HG03571 (cell line): Measurements from ENCODE around the gene CCS.
"Not testable (repeated sequence)": the region's sequence is repeated elsewhere in the genome, so short reads cannot be mapped to it uniquely, and the experiment has no call there.

Experiments used
- ATAC-seq: cut with Tn5 transposase; IDR thresholded peaks from one replicate; pipeline ENCODE4 v1.9.1; 2021; ENCODE audit not compliant: unreplicated experiment

CCS gene

DNA sequence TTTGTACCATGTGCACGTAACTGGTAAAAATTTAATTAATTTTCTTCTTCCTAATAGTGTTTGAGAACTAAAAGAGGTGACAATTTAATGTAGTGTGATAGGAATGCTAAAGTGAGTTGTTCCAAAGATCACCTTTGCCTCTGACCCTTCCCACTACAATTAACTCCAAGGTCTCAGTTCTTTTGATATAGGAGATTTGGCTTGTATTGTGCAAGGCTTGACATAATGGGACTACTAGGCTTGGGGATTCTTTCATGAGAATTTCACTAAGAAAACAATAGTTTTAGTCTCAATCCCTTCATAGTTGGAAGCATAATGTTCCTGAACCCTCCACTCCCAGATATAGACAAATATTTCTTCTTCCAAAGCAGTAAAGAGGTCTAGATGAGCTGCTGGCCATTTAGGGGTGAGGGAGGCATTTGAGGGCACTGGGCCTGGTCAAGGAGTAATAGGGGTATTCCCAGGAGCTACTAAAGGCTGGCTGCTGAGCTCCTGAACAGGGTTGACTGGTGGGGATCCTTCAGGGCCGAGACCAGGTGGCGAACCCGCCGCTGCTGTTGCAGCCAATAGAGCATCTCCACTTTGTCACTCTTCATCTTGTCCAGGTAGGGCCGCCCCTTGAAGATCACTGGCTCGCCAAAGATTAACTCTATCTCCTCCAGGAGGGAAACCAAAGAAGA is 2.8 kb upstream of the CCS start:
- ATAC-seq = no peak

DNA sequence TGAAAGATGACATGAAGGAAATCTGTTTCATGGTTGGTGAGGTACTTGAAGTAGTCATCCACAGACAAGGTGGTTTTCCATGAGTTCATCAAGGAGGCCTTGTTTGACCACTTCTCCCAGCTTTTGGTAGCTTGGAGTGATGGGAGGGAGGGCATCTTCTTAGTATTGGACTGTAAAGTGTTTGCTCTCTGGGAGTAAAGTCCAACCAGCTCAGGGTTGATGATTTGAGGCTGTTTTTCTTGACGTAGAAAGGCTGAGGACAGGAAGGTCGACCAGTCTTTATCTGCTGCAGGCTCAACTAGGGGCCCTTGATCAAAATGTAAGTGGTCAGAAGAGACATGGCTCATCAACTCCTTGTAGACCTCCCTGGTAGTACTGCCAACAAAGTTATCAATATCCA is 1.8 kb upstream of the CCS start:
- no peak for ATAC-seq

DNA sequence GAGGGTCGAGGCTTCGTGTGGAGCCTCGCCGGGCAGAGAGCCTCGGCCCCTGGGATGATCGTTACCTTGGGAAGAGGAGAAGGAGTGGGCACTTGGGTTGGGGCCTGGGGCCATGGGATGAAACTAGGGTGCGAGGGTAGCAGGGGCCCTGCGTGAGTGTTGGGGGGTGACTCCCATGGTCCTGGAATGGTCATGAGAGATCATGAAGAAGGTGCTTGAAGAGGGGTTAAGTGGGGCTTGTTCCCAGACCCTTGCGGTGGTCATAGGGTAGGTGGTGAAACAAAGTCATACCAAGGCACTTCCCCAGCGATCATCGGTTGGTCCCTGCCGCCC is 284 bp downstream of the CCS start:
- ATAC-seq = peak; percentile 4

DNA sequence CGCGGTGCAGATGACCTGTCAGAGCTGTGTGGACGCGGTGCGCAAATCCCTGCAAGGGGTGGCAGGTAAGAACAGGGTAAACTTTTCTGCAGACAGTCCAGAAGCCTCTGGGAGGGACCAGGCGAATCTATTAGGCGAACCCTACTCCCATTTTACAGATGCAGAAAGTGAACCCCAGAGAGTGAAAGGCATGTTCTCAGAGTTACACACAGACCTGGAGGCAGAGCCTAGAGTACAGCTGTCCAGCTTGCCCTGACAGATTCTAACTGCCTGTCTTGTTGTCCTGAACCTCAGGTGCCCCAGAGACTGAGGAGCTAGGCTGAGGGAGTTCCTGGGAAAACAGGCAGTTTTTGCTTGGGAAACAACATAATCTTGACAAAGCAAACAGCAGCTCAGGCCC is 665 bp downstream of the CCS start:
- ATAC-seq = no peak

DNA sequence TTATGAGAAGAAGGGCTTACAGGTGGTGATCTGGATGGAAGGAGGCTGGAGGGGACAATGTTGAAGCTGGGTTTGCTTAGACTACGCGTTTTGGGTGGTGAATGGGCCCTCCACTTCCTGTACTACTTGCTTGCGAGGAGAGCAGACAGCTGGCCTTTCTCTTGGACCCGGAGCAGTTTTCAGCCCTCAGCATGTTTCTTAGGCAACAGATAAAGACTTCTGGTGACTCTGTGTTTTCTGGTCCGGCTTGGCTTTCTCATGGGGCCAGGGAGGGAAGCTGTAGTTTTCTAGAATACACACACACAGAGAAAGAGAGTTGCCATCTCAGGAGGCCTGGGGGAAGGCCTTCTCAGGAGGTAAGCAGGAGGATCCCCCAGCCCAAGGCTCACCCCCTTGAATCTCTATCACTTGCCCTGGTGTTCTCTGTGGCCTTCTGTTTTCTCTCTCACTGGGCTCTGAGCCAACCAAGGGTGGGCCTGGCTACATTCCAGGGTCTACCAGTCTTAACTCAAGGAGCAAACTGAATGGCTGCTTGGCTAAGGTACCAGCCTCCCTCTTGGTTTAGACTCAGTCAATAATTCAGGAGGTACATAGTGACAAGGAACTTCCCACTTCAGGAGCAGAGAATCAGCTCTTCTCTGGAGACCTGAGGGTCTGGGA is 2.4 kb downstream of the CCS start:
- ATAC-seq = no peak

DNA sequence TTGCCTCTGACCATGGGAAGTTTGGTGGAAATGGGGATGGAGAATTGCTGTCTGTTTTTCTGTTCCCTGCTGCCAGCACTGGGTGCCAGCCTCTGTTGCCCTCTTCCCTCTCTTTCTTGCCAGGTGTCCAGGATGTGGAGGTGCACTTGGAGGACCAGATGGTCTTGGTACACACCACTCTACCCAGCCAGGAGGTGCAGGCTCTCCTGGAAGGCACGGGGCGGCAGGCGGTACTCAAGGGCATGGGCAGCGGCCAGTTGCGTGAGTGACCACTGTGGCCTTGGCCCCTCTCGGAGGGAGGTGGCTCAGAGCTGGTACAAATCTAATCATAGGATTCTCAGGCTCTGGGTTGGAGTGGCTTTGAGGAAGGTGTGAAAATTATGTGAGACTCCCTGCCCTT is 6.0 kb downstream of the CCS start:
- no peak for ATAC-seq

DNA sequence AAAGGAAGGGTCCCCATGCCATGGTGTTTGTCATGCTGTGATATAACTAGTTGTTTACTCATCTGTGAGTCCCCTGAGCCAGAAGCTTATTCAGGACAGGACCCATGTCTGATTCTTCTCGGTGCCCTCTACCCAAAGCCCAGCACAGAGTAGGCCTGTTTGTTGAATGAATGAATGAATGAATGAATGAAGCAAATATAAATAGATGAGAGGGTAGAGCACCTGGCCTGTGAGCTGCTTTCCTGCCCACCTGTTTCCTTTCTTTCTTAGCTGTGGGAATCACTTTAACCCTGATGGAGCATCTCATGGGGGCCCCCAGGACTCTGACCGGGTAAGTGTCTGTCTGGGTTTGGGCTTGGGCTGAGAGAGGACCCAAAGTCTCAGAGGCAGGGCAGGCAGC is 7.2 kb downstream of the CCS start:
- ATAC-seq = no peak

DNA sequence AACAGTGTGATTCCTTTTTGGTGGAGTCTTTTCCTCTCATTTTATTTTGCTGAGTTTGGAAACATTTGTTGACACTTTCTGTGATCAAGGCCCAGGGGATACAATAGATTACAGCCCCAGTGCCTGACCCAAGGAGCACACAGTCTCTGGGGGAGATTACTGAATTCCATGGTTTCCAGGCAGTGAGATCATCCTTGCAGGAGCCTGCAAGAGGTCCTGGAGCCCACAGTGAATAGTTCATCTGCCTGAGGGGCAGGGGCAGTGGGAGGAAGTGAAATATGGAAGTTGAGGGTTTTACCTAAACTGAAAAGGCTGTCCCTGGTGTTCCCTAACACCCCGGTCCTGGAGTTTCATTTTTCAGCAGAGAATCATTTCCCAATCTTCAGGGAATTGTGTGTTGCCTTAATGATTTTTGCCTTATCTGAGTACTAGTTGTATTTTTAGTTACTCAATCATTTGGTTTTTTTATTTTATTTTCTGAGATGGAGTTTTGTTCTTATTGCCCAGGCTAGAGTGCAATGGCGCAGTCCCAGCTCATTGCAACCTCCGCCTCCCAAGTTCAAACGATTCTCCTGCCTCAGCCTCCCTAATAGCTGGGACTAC is 7.7 kb downstream of the CCS start:
- ATAC-seq = no peak

DNA sequence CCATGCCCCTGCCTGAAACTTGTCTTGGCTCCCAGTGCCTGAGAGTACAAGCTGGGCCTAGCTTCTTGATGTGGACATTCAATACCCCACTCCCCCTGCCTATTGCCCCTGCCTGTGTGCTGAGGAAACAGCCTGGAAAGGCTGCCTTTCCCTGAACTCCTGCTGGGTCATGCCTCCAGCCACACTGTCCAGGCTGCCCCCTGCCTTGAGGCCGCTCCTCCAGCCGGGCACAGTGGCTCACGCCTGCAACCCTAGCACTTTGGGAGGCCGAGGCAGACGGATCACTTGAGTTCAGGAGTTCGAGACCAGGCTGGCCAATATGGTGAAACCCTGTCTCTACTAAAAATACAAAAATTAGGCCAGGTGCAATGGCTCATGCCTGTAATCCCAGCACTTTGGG is 10.1 kb downstream of the CCS start:
- no peak for ATAC-seq

DNA sequence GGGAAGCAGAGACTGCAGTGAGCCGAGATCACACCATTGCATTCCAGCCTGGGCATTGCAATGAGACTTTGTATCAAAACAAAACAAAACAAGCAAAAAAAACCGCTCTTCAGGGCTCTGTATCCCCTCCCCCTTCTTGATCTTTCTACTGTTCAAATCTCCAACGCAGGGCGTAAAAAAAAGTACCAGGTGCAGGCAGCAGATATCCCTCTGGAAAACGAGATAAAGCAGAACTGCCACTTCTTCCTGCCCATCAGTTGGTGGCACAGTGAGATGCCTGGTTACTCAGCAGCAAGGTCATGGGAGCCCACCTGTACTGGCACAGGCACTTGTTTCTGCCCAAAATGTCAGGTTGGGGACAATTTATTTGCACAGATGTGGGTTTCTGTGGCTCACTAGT is 11.2 kb downstream of the CCS start:
- no peak for ATAC-seq

DNA sequence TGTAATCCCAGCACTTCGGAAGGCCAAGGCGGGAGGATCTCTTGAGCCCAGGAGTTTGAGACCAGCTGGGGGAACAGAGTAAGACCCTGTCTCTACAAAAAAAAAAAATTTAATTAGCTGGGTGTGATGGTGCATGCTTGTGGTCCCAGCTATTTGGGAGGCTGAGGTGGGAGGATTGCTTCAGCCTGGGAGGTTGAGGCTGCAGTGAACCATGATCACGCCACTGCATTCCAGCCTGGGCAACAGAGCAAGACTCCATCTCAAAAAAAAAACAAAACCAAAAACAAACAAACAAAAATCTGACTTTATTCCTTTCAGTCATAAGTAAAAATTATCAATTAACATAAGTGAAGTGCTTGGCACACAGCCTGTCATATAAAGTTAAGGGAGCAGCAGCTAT is 13.6 kb downstream of the CCS start:
- not testable (repeated sequence) for ATAC-seq

DNA sequence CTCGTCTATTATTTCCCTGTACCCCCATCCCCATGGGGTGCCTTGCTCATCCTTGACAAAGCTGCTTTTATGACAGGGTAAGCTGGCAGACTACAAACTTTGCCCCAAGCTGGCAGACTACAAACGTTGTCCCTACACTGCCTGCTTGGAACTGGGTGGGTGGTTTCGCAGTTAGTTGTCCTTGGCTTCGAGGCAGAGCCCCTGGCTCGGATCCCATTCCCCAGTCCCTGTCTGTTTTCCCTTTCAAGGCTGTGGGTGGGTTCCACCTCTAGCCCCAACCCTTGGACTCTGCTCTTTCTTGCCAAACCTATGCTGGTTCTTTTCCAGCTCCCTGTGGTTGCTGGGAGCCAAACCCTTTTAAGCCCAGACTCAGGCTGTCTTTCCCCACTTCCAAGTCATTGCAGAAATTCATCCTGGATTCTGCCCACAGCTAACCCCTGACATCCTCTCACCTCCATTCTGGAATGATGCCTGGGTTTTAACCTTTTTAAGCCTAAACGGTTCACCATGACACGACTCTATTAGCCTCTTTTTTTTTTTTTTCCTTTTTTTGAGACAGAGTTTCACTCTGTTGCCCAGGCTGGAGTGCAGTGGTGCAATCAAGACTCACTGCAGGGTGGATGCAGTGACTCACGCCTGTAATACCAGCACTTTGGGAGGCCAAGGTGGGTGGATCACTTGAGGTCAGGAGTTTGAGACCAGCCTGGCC is 14.3 kb downstream of the CCS start:
- no peak for ATAC-seq

DNA sequence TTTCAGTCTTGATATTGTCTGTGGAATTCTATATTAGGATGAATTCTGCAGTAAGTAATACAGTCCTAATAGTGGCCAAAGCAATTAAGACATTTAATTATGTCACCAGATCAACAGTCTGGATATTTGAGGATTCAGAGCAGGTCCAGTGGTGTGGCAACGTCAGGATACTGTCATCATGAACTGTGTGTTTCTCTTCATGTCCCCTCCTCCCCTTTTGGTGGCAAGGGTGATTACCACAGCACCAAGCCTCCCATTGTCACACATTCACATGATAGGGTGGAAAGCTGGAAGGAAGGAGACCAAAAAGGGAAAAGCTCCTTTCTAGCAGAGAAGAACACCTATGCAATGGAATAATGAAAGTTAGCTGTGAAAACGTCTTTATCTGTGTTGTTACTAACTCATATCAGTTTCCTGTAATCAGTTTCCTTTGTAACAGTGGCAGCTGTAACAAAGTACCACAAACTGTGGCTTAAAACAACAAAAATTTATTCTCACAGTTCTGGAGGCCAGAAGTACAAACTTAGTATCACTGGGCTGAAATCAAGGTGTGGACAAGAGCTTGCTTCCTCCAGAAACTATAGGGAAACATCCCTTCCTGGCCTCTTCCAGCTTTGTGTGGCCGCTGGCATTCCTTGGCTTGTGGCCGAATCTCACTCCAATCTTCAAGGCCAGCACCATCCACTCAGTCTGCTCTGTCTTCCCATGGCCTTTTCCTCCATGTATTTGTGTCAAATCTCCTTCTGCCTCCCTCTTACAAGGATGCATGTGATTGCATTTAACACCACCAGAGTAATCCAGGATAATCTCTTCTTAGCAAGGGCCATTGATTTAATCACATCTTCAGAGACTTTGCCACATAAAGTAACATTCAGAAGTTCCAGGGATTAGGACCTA is 17.0 kb downstream of the CCS start:
- ATAC-seq = no peak

DNA sequence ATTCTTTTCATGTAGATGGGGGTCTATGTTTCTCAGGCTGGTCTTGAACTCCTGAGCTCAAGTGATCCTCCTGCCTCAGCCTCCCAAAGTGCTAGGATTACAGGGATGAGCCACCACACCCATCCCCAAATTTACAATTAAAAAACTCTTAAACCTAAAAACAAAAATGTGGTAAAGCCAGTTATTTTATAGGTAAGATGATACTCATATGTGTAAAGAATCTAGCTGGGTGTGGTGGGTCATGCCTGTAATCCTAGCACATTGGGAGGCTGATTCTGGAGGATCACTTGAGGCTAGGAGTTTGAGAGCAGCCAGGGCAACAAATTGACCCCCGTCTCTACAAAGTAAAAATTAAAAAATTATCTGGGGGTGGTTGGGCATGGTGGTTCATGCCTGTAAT is 19.5 kb downstream of the CCS start:
- no peak for ATAC-seq

DNA sequence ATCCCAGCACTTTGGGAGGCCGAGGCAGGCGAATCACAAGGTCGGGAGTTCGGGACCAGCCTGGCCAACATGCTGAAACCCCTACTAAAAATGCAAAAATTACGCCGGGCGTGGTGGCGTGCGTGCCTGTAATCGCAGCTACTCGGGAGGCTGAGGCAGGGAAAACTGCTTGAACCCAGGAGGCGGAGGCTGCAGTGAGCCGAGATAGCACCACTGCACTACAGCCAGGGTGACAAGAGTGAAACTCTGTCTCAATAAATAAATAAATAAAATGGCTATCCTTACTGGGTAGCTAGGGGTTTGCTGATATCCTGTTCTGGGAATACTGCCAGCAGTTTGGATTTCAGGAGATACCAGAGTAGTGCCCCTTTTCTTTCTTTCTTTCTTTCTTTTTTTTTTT is 21.1 kb downstream of the CCS start:
- ATAC-seq = no peak

DNA sequence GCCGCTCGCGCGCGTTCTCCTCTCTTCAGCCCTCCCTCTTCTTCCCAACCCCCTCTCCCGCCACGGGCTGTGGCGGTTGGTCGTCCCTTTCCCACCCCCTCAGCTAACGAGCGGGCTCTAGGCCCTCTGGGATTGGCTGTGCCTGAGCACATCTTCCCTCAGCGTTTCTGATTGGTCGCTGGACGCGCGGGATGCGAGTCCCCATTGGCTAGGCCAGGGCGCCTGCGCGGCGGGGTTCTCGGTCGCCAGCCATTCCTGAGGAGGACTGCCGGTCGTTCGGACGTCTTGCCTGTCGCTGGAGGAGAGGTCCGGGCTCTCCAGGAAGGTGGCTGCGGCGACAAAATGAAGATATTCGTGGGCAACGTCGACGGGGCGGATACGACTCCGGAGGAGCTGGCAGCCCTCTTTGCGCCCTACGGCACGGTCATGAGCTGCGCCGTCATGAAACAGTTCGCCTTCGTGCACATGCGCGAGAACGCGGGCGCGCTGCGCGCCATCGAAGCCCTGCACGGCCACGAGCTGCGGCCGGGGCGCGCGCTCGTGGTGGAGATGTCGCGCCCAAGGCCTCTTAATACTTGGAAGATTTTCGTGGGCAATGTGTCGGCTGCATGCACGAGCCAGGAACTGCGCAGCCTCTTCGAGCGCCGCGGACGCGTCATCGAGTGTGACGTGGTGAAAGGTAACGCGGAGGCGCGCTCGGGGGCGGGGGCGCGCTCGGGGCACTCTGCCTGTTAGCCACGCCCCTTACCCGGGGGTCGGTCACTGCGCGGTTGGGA is 23.6 kb downstream of the CCS start, which contains the start of gene RBM14:
RBM14 (plus strand) TSS at position 252 of the 776 bp plus-strand sequence; CDS start at position 343, 91 bp downstream.
- ATAC-seq = peak; percentile 83

DNA sequence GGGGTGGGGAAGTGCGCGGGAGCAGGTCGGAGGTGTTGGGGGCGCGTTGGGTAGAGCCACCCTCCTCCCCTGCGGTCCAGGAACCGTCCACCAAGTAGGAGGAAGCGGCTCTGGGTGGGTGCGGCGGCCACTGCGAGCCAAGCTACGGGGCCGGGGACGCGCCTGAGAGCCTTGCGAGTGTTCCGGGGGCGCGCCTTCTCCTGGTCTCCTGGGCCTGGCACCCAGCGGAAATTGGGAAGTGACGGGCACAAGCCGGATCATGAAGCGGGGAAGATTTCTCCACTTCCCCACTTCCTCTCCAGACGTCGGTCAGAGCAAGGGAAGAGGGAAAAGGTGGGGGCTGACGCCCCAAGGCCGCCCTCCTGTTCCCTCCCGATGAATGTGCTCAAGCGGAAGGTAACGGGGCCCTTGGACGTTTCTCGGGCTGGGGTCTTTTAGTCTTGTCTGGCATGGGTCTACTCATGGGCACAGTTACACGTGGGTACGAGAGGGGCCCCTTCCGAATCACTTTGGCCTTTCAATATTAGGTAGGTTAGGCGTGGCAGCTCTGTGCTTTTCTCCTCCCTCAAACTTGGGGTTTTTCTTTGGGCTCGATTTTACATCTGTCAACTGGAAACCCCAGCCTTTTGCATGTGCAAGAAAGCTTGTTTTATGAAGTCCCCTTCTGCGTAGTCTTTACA is 24.3 kb downstream of the CCS start:
- peak; percentile 15 for ATAC-seq

DNA sequence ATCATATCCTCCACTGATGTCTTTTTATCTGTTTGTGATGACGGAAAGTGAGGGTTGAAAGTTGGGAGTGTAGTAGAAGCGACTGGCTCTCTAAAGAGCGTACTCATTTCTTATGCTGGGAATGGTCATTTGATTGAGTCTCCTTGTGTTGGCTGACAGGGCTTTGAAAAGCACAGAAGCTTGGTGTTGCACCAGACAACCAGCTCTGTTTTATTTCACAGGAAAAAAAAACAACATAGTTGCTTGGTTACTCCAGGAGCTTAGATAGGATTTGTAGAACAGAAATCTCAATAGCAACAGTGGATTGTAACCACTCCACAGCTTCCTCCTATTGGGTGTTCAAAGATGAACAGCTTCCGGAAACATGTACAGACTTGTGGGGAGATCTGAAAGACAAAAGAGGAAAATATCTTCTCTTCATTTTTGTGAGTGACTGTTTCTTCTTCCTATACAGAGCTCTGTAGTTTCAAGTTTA is 26.1 kb downstream of the CCS start:
- ATAC-seq = no peak

DNA sequence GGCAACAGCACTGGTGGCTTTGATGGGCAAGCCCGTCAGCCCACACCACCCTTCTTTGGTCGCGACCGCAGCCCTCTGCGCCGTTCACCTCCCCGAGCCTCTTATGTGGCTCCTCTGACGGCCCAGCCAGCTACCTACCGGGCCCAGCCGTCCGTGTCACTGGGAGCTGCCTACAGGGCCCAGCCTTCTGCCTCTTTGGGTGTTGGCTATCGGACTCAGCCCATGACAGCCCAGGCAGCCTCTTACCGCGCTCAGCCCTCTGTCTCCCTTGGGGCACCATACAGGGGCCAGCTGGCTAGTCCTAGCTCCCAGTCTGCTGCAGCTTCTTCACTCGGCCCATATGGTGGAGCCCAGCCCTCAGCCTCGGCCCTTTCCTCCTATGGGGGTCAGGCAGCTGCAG is 31.5 kb downstream of the CCS start:
- no peak for ATAC-seq
